H1 (cell line): ENCODE measurements around the gene TEKT5. TPM values are rescaled to one million over a fixed set of nuclear protein-coding genes. Genes with fewer than 3 reads are reported as not detected.

Experiments used
- CTCF ChIA-PET: fragments of 300-600 bp; sonication (Branson Sonifier 250); formaldehyde crosslinking; loops from one replicate; lab custom pipeline; 2021; ENCODE audit not compliant: partially characterized antibody; lab: Charles Lee
- POLR2A ChIA-PET: fragments of 300-600 bp; sonication (Branson Sonifier 250); formaldehyde crosslinking; loops from one replicate; lab custom pipeline; 2021; ENCODE audit warnings: inconsistent platforms; ENCODE audit not compliant: partially characterized antibody; lab: Charles Lee
- DNase-seq, 2 experiments: peaks; one replicate each; pipeline versions ENCODE4 v3.0.0 to v3.0.0-alpha.2; 2010 to 2022; ENCODE audit warnings: low spot score in 2 of 2, low read depth in 1 of 2, mixed read lengths in 1 of 2
- FAIRE-seq: peaks from 2 replicates; lab custom pipeline; 2011; peaks lifted over from hg19 to GRCh38; lab: Jason Lieb, UNC
- H2AFZ ChIP-seq: 2 replicates; pipeline ENCODE4 v1.8.1; 2012; ENCODE audit warnings: low read length, inconsistent platforms
- H2AK5ac ChIP-seq: 2 replicates; pipeline ENCODE4 v1.6.1; 2013; ENCODE audit warnings: low read depth, low read length
- H2BK120ac ChIP-seq: replicated peaks from 2 replicates; pipeline ENCODE3; 2013; ENCODE audit warnings: low read depth, low read length, inconsistent platforms
- H2BK12ac ChIP-seq: 2 replicates; pipeline ENCODE4 v1.6.1; 2013; ENCODE audit warnings: low read depth, low read length
- H2BK15ac ChIP-seq: 2 replicates; pipeline ENCODE4 v1.6.1; 2013; ENCODE audit warnings: low read length
- H2BK20ac ChIP-seq: 2 replicates; pipeline ENCODE4 v1.6.1; 2013; ENCODE audit warnings: low read length
- H2BK5ac ChIP-seq: 2 replicates; pipeline ENCODE4 v1.6.1; 2013; ENCODE audit warnings: low read depth, low read length
- H3K14ac ChIP-seq: 2 replicates; pipeline ENCODE4 v1.6.1; 2013; ENCODE audit warnings: inconsistent platforms; ENCODE audit not compliant: insufficient read length
- H3K18ac ChIP-seq: 2 replicates; pipeline ENCODE4 v1.6.1; 2013; ENCODE audit warnings: low read length; ENCODE audit errors: extremely low read depth
- H3K23ac ChIP-seq: 2 replicates; pipeline ENCODE4 v1.6.1; 2013; ENCODE audit warnings: inconsistent platforms; ENCODE audit not compliant: insufficient read length
- H3K23me2 ChIP-seq: 2 replicates; pipeline ENCODE4 v1.6.1; 2013; ENCODE audit warnings: low read depth, low read length
- H3K27ac ChIP-seq: 2 replicates; pipeline ENCODE4 v1.6.1; 2011; ENCODE audit warnings: low read depth, low read length, inconsistent platforms
- H3K27me3 ChIP-seq, 4 experiments: replicated peaks in 1 of 4; 1 replicate in 1 of 4; 2 replicates in 3 of 4; pipeline versions ENCODE4 v1.6.1 to v1.8.1; 2011 to 2013; ENCODE audit warnings: low read length in 3 of 4, mild to moderate bottlenecking in 3 of 4, inconsistent platforms in 2 of 4, mixed read lengths in 2 of 4, moderate library complexity in 1 of 4; ENCODE audit not compliant: control insufficient read depth in 3 of 4, insufficient read depth in 3 of 4; ENCODE audit errors: extremely low read depth in 1 of 4
- H3K36me3 ChIP-seq, 4 experiments: 2 replicates each; pipeline versions ENCODE4 v1.6.1 to v1.8.1; 2011 to 2013; ENCODE audit warnings: mild to moderate bottlenecking in 4 of 4, low read length in 3 of 4, moderate library complexity in 2 of 4, control low read depth in 1 of 4, inconsistent platforms in 1 of 4; ENCODE audit not compliant: insufficient read depth in 4 of 4, control insufficient read depth in 2 of 4
- H3K4ac ChIP-seq: replicated peaks from 2 replicates; pipeline ENCODE3; 2013; ENCODE audit warnings: low read length, low read depth, mixed read lengths, inconsistent platforms; ENCODE audit not compliant: insufficient read length
- H3K4me1 ChIP-seq, 4 experiments: replicated peaks in 1 of 4; 1 replicate in 1 of 4; 2 replicates in 3 of 4; pipeline versions ENCODE4 v1.6.1 to v1.8.1; 2011 to 2013; ENCODE audit warnings: low read length in 3 of 4, inconsistent platforms in 2 of 4, mixed read lengths in 1 of 4; ENCODE audit not compliant: insufficient read depth in 4 of 4, control insufficient read depth in 3 of 4
- H3K4me2 ChIP-seq, 2 experiments: 2 replicates each; pipeline versions ENCODE4 v1.6.1 to v1.8.1; 2011 to 2013; ENCODE audit warnings: low read depth in 2 of 2, low read length in 2 of 2, control low read depth in 1 of 2, inconsistent platforms in 1 of 2, mild to moderate bottlenecking in 1 of 2; ENCODE audit not compliant: insufficient read depth in 1 of 2
- H3K4me3 ChIP-seq, 4 experiments: fragments of 200-600, 300-600 bp in 1 of 4; sonication (generic), shearing (Covaris generic), sonication (Bioruptor Twin) in 1 of 4; 2 replicates each; pipeline versions ENCODE4 v1.5.1 to v1.8.1; 2011 to 2016; ENCODE audit warnings: low read length in 4 of 4, low read depth in 3 of 4, control low read depth in 2 of 4, inconsistent platforms in 2 of 4, mild to moderate bottlenecking in 2 of 4, mixed read lengths in 1 of 4, moderate library complexity in 1 of 4; ENCODE audit not compliant: insufficient read depth in 2 of 4; ENCODE audit errors: extremely low read depth in 1 of 4
- H3K56ac ChIP-seq: replicated peaks from 2 replicates; pipeline ENCODE3; 2013; ENCODE audit warnings: low read depth, mild to moderate bottlenecking, mixed read lengths, low read length, inconsistent platforms; ENCODE audit not compliant: insufficient read length
- H3K79me1 ChIP-seq: 2 replicates; pipeline ENCODE4 v1.6.1; 2013; ENCODE audit warnings: low read depth, low read length, control low read depth
- H3K79me2 ChIP-seq, 2 experiments: 2 replicates each; pipeline versions ENCODE4 v1.6.1 to v1.8.1; 2012 to 2013; ENCODE audit warnings: low read length in 2 of 2, mild to moderate bottlenecking in 2 of 2, inconsistent platforms in 1 of 2; ENCODE audit not compliant: insufficient read depth in 2 of 2, control insufficient read depth in 1 of 2
- H3K9ac ChIP-seq, 4 experiments: replicated peaks in 1 of 4; 1 replicate in 1 of 4; 2 replicates in 3 of 4; pipeline versions ENCODE4 v1.6.1 to v1.8.1; 2011 to 2013; ENCODE audit warnings: low read depth in 3 of 4, low read length in 3 of 4, control low read depth in 2 of 4, mild to moderate bottlenecking in 2 of 4, moderate library complexity in 2 of 4, inconsistent platforms in 1 of 4; ENCODE audit errors: extremely low read depth in 1 of 4
- H3K9me3 ChIP-seq, 2 experiments: 2 replicates each; pipeline versions ENCODE4 v1.6.1 to v1.8.1; 2012 to 2013; ENCODE audit warnings: mild to moderate bottlenecking in 2 of 2, moderate library complexity in 2 of 2, control low read depth in 1 of 2, inconsistent platforms in 1 of 2, low read depth in 1 of 2, low read length in 1 of 2, mixed read lengths in 1 of 2; ENCODE audit not compliant: insufficient read depth in 2 of 2
- H4K20me1 ChIP-seq, 2 experiments: replicated peaks in 1 of 2; 2 replicates each; pipeline versions ENCODE3 to v1.8.1; 2011 to 2013; ENCODE audit warnings: inconsistent platforms in 2 of 2, low read length in 2 of 2, mild to moderate bottlenecking in 1 of 2; ENCODE audit not compliant: insufficient read depth in 2 of 2, control insufficient read depth in 1 of 2
- H4K5ac ChIP-seq: 2 replicates; pipeline ENCODE4 v1.6.1; 2013; ENCODE audit warnings: low read length, low read depth, mixed read lengths, inconsistent platforms; ENCODE audit not compliant: insufficient read length
- H4K8ac ChIP-seq: 2 replicates; pipeline ENCODE4 v1.8.0; 2013; ENCODE audit warnings: mild to moderate bottlenecking, moderate library complexity, low read length, inconsistent platforms; ENCODE audit not compliant: insufficient read depth; ENCODE audit errors: extremely low read depth
- H4K91ac ChIP-seq: replicated peaks from 2 replicates; pipeline ENCODE3; 2013; ENCODE audit warnings: low read length, mixed read lengths, inconsistent platforms; ENCODE audit not compliant: insufficient read length
- BCL11A ChIP-seq, 2 experiments: IDR thresholded peaks; one replicate each; pipeline ENCODE4 v1.6.1; 2011; ENCODE audit warnings: low read depth in 2 of 2, low read length in 2 of 2, mild to moderate bottlenecking in 2 of 2
- CEBPB ChIP-seq: IDR thresholded peaks from 2 replicates; pipeline ENCODE4 v1.6.1; 2012; ENCODE audit warnings: low read depth, low read length
- GTF2F1 ChIP-seq: IDR thresholded peaks from 2 replicates; pipeline ENCODE4 v1.6.1; 2012; ENCODE audit warnings: low read depth, low read length, improper control_type of control experiment, borderline replicate concordance
- HDAC6 ChIP-seq: IDR thresholded peaks from one replicate; pipeline ENCODE4 v1.7.1; 2012; ENCODE audit warnings: low read depth, mild to moderate bottlenecking, inconsistent platforms, low read length, moderate library complexity
- JUND ChIP-seq: IDR thresholded peaks from 2 replicates; pipeline ENCODE4 v1.6.1; 2011; ENCODE audit warnings: mild to moderate bottlenecking, improper control_type of control experiment, low read length
- KDM1A ChIP-seq: fragments of 200-600, 300-600 bp; sonication (generic); IDR thresholded peaks from 2 replicates; pipeline ENCODE4 v1.7.1; 2016; ENCODE audit warnings: mild to moderate bottlenecking, low read length, borderline replicate concordance
- MAX ChIP-seq: IDR thresholded peaks from 2 replicates; pipeline ENCODE4 v1.6.1; 2012; ENCODE audit warnings: inconsistent platforms
- POLR2AphosphoS5 ChIP-seq: IDR thresholded peaks from 2 replicates; pipeline ENCODE4 v1.6.1; 2011; ENCODE audit warnings: low read depth, low read length
- TBP ChIP-seq: IDR thresholded peaks from 2 replicates; pipeline ENCODE4 v1.6.1; 2011; ENCODE audit warnings: low read depth, low read length, improper control_type of control experiment
- ZNF274 ChIP-seq: IDR thresholded peaks from 2 replicates; pipeline ENCODE4 v1.7.0; 2012; ENCODE audit warnings: low read length, borderline replicate concordance; ENCODE audit errors: extremely low read depth
- polyA plus RNA-seq, 7 experiments: library from polyadenylated mRNA; depleted of rRNA in 3 of 7; stranded (reverse) in 5 of 7; unstranded in 2 of 7; fragments of >200 nt in 5 of 7; fragments of 200-250 nt in 2 of 7; gene quantifications; 1 replicate in 5 of 7; 2 replicates in 1 of 7; 4 replicates in 1 of 7; pipeline versions ENCODE4 v1.2.1 to v1.2.3, GENCODE V29; 2011 to 2013; ENCODE audit warnings: missing spikeins in 2 of 7, mixed read lengths in 2 of 7
- total RNA-seq: library from RNA; stranded (reverse); fragmentation: NEBNext Ultra II Directional; extraction: Animal tissue kit (Norgen Biotek cat#: 25700); gene quantifications from 2 replicates; pipeline ENCODE4 v1.2.1, GENCODE V29; 2021
- TF ChIP-seq, protein P1 (sequence below): IDR thresholded peaks from 2 replicates; pipeline ENCODE4 v1.6.1; 2012; ENCODE audit warnings: inconsistent platforms

Gene TEKT5
- total and polyA plus RNA-seq, 2 of the 8 experiments (the other 6 are each of a cell fraction or from before 2014, with no cell fraction given) = 0.95 TPM; not detected in 1

DNA sequence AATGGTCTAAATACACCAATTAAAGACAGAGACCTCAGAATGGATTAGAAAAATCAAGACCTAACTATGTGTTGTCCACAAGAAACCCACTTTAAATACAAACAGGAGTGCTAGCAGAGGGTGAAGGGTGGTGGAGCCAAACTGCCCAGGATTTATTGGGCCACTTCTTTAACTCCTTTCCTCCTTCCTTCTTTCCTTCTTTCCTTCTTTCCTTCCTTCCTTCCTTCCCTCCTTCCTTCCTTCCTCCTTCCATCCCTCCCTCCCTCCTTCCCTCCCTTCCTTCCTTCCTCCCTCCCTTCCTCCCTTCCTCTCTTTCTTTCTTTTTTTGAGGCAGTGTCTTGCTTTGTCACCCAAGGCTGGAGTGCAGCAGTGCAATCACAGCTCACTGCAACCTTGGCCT is 80.0 kb downstream of the TEKT5 start:
- H3K27ac ChIP-seq = no peak overlapping the region
- H4K20me1 ChIP-seq = no peaks in the 10 kb centered on the region
- no peak overlapping the region for H3K14ac ChIP-seq
- FAIRE-seq (no peak), DNase-seq (no peak)
- no peak for TF ChIP-seq POLR2AphosphoS5
- no peak for TF ChIP-seq TBP
- TF ChIP-seq JUND = no peak
- no peak for TF ChIP-seq ZNF274
- TF ChIP-seq HDAC6 = no peak
- TF ChIP-seq, protein P1, sequence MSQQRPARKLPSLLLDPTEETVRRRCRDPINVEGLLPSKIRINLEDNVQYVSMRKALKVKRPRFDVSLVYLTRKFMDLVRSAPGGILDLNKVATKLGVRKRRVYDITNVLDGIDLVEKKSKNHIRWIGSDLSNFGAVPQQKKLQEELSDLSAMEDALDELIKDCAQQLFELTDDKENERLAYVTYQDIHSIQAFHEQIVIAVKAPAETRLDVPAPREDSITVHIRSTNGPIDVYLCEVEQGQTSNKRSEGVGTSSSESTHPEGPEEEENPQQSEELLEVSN = no peak
- TF ChIP-seq BCL11A (IDR thresholded peaks at IDR 0.05; ENCODE audit: low read depth in 2 of 2, low read length in 2 of 2) = no peak
- TF ChIP-seq MAX = no peak
- no peak for TF ChIP-seq CEBPB
- TF ChIP-seq GTF2F1 = no peak
- TF ChIP-seq KDM1A = no peak
- no peak overlapping the region for H4K5ac ChIP-seq
- H3K4me1 ChIP-seq = peaks cover 11 to 28% (median 20%) of the 10 kb centered on the region in 4 experiments
- no peak overlapping the region for H2BK20ac ChIP-seq
- no peak overlapping the region for H2BK120ac ChIP-seq
- H3K18ac ChIP-seq = no peak overlapping the region
- H3K9ac ChIP-seq = no peak overlapping the region
- H2BK15ac ChIP-seq = no peak overlapping the region
- H2AFZ ChIP-seq = no peak overlapping the region
- H3K79me1 ChIP-seq = no peaks in the 10 kb centered on the region
- H2BK5ac ChIP-seq = no peak overlapping the region
- peaks cover 3% of the 10 kb centered on the region; the same call in 1 of the 2 replicates for H3K23me2 ChIP-seq
- no peak overlapping the region for H4K91ac ChIP-seq
- H4K8ac ChIP-seq = no peak overlapping the region
- no peak overlapping the region for H3K4ac ChIP-seq
- no peak overlapping the region for H3K4me3 ChIP-seq
- no peaks in the 10 kb centered on the region for H3K36me3 ChIP-seq
- no peaks in the 10 kb centered on the region for H3K79me2 ChIP-seq
- no peak overlapping the region for H2BK12ac ChIP-seq
- 0 out of 2 replicates have a peak overlapping the region, but pooled peaks have one; percentile 24 for H2AK5ac ChIP-seq
- POLR2A ChIA-PET = no interaction called here
- CTCF ChIA-PET = interaction anchor here (1.5 kb wide), 1 partner anchor 14 kb away, joined by 3 read pairs; no protein-coding TSS in a partner anchor
- H3K9me3 ChIP-seq = no peaks in the 10 kb centered on the region
- H3K56ac ChIP-seq = no peak overlapping the region
- no peak overlapping the region for H3K4me2 ChIP-seq
- no peak overlapping the region for H3K23ac ChIP-seq
- H3K27me3 ChIP-seq = peaks cover 0 to 6% (median 3%) of the 10 kb centered on the region in 4 experiments; a peak in 3 of 7 replicates
